GM21717 (cell line): ENCODE measurements around the gene UBR2.
"Not testable (repeated sequence)": the region's sequence is repeated elsewhere in the genome, so short reads cannot be mapped to it uniquely, and the experiment has no call there.

Experiments
- ATAC-seq: cut with Tn5 transposase; IDR thresholded peaks from one replicate; pipeline ENCODE4 v1.9.1; 2021; ENCODE audit warnings: mild to moderate bottlenecking, moderate library complexity; ENCODE audit not compliant: unreplicated experiment

UBR2 gene

DNA sequence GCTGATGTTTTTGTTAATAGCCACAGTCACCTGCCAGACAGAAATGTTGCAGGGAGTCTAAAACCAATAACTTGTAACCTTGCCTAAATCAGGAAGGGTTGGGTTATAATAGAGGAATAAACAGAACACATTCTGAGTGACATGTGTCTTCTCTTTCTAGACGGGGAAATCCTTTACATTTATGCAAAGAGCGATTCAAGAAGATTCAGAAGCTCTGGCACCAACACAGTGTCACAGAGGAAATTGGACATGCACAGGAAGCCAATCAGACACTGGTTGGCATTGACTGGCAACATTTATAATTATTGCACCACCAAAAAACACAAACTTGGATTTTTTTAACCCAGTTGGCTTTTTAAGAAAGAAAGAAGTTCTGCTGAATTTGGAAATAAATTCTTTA lies 127.0 kb downstream of the UBR2 start:
- ATAC-seq = no peak

DNA sequence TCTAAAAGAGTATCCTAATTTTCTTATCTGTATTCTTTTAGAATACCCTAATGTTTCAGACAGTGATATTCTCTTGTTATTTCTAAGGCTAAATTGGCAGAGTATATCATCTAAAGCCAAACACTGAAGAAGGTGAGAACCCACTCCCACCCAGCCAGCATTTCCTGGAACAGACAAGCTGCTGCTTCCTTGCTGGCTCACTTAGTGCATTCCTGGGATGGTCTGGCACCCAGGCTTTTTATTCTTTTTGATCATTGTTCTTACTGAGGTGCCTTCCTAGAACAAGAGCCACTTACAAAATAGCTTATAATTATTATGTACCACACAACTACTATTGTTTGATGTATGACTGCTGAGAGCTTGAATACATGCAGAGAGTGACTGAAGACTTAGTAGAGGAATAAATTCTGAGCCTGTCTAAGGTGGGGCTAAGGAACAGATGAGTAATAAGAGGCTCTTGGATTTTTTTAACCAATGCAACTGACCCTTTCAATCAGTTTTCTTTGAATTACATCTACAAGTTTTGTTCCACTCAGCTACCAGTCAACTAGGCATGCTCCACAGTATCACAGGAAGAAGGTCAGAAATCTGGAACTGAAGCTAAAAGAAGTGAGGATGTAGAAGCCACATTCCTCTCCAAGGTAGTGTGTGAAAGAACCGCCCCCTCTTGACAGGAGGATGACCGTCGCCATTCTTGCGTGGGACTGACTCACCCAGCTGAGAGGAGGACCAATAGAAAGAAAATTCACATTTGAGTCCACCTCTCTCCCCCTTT lies 128.5 kb downstream of the UBR2 start:
- ATAC-seq = no peak

DNA sequence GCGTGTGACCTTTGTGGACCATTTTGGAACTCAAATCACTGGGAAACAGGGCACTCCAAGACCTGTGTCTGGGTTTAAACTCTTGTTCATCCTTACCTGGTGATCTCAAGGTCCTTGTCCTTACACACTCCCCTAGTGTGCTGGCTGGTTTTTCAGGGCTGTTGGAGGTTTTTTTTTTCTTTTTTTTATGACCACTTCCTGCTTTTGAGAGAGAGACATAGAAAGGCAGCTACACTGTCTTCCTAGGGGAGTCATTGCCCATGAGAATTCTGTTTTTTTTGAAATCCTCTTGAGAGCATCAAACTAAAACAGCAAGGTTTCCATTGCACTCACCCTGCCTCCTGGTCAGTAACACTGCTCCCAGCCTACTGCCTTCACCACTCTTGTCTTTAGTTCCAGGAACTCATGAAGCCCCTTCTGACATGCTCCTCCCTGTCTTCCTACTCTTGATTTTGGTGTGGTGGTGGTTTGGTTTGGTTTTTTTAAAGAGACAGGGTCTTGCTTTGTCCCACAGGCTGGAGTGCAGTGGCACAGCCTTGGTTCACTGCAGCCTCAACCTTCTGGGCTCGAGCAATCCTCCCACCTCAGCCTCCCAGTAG lies 130.0 kb downstream of the UBR2 start:
- no peak for ATAC-seq

DNA sequence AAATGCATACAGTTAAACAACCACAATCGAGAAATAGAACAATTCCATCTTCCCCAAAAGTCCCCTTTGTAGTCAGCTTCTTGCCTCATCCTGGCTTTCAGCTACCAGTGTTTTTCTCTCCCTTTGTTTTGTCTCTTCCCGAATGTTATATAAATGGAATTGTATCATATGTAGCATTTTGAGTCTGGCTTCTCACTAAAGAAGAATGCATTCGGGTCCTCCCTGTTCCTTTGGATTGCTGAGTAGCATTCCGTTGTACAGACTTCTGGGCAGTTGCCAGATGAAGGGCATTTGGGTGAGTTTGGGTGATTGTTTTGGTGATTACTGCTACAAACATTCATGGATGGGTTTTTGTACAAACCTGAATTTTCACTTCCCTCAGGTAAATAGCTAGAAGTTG lies 130.8 kb downstream of the UBR2 start:
- ATAC-seq = no peak

DNA sequence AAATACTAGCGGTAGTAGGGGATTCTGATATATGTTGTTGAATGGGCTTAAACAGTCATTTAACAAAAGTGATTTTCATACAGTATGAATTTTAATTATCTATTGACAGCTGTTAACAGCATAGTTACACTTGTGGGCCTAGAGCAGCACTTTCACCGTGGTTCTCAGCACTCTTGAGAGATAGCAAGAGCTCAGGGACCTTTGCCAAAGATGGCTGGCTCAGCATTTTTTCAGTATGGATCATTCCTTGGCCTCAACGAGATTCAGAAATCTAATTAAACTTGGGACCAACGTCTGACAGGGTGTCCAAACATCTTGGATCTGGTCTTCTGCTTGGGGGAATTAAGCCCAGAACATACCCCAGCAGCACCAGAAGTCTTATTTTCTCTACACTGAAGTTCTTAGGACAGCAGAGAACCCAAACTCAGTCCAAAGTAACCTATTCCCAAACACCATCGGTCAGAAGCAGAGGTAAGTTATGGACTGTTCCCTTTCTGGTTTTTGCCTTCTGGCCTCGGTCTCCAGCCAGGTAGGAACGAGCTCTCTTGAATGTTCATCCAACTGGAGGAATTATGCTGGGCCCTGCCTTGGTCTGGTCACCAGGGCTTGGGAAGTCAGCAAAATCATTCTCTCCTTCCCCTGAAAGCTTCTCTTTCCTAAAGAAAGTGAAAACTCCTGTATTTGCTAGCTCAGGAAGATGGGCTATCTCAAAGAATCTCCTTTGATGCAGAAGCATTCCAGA lies 132.9 kb downstream of the UBR2 start:
- ATAC-seq = no peak

DNA sequence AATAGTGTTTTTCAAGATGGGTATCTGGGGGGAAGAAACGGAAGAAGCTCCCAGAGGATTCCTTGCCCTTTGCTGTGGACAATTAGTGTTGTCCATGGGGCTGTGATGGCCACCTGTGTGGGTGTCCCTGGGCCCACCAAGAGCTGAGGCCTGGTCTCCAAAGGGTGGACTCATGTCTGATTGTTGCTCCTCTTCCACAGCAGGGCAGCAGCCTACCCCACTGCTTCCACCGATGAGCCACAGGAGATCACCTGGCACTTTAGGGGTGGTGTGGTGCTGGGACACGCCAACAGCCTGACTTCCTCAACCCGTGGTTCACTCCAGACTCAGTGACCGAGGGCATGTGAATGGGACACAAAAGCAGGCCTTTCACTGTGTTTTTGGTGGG lies 133.4 kb downstream of the UBR2 start:
- no peak for ATAC-seq

DNA sequence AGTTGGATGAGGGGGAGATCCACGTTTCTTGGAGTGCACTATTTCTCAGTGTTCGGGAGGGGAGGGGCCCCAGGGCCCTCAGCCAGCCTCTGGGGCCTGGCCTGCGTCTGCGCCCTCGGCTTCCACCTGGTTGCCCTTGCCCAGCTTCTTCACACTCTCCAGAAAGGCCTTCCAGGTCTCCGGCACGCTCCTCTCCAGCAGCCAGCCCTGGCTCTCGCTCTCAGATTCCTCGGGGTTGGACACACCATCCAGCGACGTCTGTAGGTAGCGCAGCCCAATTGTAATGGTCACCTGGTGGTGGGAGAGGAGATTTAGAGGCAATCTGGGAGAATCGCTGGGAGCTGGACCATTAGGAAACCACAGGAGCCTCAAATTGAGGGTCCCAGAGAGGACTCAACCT lies 134.4 kb downstream of the UBR2 start:
- no peak for ATAC-seq

DNA sequence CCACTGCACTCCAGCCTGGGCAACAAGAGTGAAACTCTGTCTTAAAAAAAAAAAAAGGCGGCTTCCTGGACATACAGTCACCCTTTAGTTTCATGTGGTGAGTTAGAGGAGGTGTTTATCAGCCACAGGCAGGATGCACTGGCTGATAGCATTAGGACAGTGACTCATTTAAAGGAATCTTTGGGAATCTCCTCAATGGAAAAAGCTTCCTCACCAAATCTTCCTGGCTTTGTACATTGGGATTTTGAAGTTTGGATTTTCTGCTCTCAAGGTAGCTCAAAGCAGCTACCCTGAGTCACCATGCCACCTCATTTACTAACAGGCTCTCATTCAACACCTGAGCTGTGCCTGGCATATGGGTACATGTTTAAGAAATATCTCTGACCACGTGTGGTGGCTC lies 138.4 kb downstream of the UBR2 start:
- no peak for ATAC-seq

DNA sequence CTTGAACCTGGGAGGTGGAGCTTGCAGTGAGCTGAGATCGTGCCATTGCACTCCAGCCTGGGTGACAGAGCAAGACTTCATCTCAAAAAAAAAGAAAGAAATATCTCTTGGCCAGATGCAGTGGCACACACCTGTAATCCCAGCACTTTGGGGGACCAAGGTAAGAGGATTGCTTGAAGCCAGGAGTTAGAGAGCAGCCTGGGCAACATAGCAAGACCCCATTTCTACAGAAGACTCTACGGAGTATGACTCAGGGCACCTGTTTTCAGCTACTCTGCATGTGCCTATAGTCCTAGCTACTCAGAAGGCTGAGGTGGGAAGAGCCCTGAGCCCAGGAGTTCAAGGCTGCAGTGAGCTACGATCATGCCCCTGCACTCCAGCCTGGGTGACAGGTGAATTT lies 139.0 kb downstream of the UBR2 start:
- ATAC-seq = not testable (repeated sequence)

DNA sequence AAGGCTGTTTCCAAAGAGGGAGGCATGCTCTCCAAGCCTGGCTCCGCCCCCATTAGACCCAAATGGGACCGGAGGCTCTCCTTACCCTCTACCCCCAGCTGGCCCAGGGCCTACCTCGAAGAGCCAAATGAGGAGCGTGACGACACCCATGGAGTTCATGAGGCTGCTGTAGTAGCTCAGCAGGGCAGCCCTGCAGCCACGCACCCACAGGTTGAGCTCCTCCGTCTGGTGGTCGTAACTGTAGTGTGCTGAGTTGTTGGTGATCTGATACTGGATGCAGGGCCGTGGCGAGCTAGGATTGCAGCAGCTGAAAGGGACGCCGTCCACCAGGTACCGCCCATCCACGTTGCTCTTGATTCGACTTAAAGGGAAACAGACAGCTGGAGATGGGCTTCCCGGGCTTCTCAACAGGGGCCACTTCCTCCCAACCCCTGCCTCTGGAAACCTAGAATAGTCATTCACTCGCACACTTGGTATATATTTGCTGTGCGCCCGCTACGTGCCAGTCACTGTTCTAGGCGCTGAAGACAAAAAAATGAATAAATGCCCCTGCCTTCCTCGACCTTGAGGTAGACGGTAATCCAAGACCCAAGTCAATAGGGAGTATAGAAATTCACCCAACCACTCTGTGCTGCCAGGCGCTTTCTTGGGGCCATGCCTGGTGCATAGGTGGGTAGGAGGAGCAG lies 140.6 kb downstream of the UBR2 start:
- no peak for ATAC-seq

DNA sequence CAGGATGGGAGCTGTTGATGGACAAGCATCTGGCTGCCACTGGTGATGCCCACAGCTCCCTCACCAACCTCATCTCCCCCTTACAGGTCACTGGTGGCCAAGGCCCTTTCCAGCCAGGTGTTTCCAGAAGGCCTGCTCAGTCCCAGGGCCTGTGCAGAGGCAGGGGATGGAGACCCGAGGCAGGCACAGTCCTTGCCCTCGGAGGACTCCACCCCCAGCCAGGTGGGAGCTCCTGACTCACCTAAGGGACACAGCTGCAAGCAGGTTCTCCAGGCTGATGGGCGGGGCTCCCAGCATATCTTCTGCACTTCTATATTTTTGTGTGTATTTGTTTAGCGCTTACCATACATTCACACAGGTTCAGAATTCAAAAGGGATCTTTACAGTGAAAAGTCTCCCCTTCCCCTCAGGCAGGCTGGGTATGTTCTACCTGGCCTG lies 141.1 kb downstream of the UBR2 start:
- no peak for ATAC-seq

DNA sequence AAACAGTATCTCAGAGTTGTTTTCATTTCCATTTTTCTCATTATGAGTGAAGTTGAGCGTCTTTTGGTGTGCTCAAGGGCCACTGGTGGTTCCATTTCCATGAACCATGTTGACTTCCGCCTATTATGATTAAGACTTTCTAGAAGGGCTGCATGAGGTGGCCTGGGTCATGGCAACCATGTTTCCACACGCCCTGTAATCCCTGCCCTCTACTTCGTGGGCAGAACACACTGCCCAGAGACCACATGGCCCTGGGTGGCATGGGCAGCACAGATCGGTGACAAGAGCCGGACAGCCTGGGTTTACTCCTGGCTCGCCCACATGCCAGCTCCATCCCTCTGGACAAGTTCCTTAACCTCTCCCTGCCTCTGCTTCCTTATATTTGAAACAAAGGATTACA lies 143.8 kb downstream of the UBR2 start:
- no peak for ATAC-seq

DNA sequence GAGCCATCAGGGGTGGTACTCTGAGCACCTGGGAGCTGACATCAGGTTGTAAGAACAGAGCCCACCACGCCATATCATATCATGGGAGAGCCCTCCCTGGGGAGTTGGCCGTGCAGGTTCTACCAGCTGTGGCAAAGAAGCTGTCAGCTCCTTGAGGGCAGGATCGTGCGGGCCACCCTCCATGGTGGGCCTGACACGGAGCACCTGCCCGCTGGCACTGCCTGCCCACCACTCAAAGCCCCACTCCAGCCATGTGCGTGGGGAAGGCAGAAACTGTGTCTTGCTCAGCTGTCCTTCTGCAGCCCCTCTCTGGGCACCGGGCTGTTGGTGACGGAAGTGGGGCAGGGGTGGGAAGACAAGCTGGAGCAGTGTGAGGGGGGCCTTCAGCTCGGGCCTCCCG lies 144.3 kb downstream of the UBR2 start:
- no peak for ATAC-seq

DNA sequence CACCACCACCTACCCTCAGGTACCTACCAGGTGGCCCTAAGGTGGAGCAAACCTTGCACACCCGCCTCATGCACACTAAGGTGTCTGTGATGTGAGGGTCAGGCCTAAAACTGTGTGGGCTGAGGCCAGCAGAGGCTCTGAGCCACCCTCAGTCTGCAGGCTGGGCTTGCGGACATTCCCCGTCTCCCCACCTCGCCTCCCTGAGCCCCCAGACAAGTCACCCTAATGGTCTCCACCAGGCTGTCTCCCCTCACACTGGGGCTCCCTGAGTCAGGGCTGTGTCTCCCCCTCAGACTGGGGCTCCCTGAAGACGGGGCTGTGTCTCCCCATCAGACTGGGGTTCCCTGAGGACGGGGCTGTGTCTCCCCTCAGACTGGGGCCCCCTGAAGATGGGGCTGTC lies 146.0 kb downstream of the UBR2 start:
- no peak for ATAC-seq

DNA sequence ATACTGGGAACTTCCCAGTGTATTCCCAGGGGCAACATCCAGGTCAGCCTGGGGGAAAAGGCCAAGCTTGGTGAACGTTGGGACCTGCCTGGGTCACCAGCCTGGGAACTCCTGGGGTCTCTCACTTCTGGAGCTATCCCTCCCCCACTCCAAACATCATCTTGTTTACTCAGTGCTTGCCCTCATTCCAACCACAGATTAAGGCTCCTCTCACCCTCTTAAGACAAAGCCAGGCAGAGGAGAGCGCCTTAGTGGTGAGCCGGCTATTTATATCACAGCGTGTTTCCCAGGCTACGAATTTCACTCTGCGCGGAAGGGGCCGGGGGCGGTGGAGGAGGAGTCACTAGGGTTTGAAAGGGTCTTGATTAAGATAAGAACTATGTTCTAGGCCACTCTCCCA lies 146.5 kb downstream of the UBR2 start:
- no peak for ATAC-seq

DNA sequence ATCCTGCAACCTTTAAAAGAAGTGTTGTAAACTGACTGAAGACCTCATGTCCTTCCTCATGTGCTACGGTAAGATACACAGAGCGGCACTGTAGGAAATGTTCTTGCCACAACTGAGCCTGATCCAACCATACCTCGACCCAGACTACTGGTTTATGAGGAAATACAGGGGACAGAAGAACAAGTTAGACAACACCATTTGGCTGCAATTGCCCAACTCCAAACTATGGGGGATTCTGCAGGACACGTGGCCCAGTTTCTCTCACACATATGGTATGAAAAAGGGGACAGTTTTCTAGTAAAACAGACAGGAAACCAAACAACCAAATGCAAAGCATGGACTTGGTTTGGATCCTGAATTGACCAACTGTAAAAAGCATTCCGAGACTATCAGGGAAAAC lies 148.1 kb downstream of the UBR2 start:
- ATAC-seq = no peak

DNA sequence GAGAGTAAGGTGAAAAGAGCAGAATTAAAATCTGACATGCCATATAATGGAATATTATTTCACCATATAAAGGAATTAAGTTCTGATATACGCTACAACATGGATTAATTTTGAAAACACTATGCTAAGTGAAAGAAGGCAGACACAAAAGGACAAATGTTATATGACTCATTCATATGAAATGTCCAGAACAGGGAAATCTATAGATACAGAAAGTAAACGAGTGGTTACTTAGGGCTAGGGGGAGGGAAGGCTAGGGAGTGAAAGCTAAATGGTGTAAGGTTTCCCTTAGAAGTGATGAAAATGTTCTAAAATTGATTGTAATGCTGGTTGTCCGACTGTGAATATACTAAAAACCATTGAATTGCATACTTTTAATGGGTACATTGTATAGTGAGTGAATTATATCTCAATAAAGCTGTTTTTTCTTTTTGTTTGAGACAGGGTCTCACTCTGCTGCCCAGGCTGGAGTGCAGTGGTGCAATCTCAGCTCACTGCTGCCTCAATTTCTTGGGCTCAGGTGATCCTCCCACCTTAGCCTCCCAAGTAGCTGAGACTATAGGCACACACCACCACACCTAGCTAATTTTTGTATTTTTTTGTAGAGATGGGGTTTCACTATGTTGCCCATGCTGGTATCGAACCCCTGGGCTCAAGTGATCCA lies 150.4 kb downstream of the UBR2 start:
- no peak for ATAC-seq

DNA sequence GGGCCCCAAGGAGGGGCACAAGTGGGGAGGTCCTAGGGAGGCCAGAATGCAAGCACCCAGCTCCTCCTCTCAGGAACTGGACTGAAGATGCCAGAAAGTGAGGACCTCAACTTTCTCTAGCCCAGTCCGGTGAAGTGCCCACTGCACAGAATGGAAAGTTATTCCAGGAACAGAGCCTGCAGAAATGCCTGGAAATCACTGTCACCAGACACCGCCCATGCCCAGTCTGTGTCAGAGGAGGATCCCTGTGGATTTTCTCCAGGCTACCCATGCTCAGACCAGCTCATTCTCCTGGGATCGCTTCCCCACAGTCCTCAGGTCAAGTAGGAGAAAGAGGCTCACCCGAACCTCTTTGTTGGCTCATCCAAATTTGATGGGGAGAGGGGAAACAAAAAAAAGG lies 152.0 kb downstream of the UBR2 start:
- no peak for ATAC-seq

DNA sequence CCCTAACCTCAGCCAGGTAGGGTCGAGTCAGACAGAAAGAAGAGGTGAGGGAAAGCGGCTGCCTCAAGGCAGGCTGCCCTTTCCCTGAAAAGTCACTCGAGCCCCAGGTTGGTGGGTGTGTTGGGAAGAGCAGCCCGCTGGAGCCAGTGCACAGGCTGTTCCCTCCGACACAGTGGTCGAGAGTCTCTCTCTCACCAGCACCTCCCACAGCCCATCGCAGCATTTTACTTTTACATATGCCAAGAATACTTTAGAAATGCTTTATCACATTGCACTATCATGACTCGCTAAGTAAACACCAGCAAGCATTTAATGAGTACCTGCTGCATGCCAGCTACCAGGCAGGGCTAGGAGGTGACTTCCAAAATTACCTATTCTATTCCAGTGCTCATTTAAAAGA lies 156.9 kb downstream of the UBR2 start:
- ATAC-seq = no peak

DNA sequence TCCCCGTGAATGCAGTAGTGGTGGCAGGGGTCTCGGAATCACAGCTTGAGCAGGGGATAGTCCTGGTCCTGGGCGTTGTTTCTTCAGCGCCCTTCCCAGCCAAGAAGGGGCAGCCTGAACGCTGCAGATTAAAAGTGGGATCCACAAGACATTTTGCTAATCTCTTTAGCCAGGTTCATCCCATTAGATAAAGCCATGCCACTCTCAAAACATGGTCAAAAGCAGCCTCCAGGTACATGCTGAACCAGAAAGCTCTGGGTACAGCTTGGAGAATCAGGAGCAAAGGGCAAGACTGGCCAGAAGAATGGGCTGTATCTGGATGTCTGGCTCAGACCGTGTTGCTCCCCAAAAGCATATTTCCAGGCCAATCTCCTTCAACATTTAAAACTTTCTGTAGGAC lies 158.7 kb downstream of the UBR2 start, which contains the start of gene PRPH2:
TSS of gene PRPH2 (minus strand) at position 101 of the 400 bp plus-strand sequence. CDS start 263 bp downstream, outside the sequence.
- no peak for ATAC-seq

DNA sequence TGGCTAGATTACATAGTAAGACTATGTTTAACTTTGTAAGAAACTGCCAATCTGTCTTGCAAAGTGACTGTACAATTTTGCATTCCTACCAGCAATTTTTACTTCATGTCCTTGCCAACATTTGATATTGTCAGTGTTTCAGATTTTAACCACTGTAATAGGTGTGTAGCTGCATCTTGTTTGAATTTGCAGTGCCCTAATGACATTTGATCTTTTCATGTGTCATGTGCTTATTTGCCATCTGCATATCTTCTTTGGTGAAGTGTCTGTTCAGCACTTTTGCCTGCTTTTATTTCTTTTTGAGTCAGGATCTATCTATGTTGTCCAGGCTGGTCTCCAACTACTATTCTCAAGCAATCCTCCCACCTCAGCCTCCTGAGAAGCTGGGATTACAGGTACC lies 161.0 kb downstream of the UBR2 start:
- no peak for ATAC-seq
